Brain microvascular endothelial cell (primary cell): ENCODE measurements around the gene ADCY5.

Experiments used
- DNase-seq: peaks from one replicate; pipeline ENCODE4 v3.0.0-alpha.2; 2020
- H3K27ac ChIP-seq: fragments of 250-450 bp; sonication (Bioruptor Pico); 2 replicates; pipeline ENCODE4 v1.5.1; 2020; ENCODE audit warnings: mild to moderate bottlenecking, moderate library complexity
- H3K27me3 ChIP-seq: fragments of 250-450 bp; sonication (Bioruptor Pico); replicated peaks from 2 replicates; pipeline ENCODE4 v1.5.1; 2020; ENCODE audit warnings: mild to moderate bottlenecking
- H3K36me3 ChIP-seq: fragments of 250-450 bp; sonication (Bioruptor Pico); replicated peaks from 2 replicates; pipeline ENCODE4 v1.5.1; 2020; ENCODE audit warnings: mild to moderate bottlenecking
- H3K4me3 ChIP-seq: 2 replicates; pipeline ENCODE4 v1.5.1; 2011; ENCODE audit warnings: low read depth, mild to moderate bottlenecking, control low read depth, low read length, moderate library complexity
- in situ Hi-C: cut with HindIII; loops from 2 replicates; pipeline ENCODE4 v1.10.0; 2017; ENCODE audit warnings: low sequenced_read_pairs, low pct_ligation_motif_present
- TF ChIP-seq, protein P1 (sequence below): IDR thresholded peaks from 2 replicates; pipeline ENCODE4 v1.5.1; 2011; ENCODE audit warnings: low read depth, mild to moderate bottlenecking, moderate library complexity, low read length, control low read depth, inconsistent platforms; ENCODE audit errors: missing control alignments

Gene ADCY5

DNA sequence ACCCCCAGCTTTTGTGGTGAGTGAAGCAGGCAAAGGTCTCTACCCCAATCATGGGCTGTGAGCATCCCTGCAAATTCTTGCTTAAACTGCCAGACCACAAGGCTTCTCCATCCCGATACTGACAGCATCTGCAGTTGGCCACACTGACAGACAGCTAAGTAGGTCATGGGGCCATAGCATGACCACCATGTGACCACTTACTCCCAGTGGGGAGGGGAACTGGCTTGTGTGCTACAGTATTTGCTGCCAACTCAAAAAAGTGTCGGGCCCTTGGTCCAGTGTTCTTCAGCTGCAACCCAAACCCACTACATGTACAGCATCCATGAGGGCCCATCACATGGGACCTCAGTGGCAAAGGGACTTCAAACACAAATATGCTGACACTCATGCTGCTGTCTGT lies 143.7 kb downstream of the ADCY5 start:
- DNase-seq: no peak
- Histone ChIP-seq H3K27me3 (no peaks in the 10 kb centered on the region), H3K36me3 (no peaks in the 10 kb centered on the region), H3K4me3 (no peak overlapping the region), H3K27ac (no peak overlapping the region)
- TF ChIP-seq, protein P1, sequence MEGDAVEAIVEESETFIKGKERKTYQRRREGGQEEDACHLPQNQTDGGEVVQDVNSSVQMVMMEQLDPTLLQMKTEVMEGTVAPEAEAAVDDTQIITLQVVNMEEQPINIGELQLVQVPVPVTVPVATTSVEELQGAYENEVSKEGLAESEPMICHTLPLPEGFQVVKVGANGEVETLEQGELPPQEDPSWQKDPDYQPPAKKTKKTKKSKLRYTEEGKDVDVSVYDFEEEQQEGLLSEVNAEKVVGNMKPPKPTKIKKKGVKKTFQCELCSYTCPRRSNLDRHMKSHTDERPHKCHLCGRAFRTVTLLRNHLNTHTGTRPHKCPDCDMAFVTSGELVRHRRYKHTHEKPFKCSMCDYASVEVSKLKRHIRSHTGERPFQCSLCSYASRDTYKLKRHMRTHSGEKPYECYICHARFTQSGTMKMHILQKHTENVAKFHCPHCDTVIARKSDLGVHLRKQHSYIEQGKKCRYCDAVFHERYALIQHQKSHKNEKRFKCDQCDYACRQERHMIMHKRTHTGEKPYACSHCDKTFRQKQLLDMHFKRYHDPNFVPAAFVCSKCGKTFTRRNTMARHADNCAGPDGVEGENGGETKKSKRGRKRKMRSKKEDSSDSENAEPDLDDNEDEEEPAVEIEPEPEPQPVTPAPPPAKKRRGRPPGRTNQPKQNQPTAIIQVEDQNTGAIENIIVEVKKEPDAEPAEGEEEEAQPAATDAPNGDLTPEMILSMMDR: no peak
- in situ Hi-C loops: no loop called here

DNA sequence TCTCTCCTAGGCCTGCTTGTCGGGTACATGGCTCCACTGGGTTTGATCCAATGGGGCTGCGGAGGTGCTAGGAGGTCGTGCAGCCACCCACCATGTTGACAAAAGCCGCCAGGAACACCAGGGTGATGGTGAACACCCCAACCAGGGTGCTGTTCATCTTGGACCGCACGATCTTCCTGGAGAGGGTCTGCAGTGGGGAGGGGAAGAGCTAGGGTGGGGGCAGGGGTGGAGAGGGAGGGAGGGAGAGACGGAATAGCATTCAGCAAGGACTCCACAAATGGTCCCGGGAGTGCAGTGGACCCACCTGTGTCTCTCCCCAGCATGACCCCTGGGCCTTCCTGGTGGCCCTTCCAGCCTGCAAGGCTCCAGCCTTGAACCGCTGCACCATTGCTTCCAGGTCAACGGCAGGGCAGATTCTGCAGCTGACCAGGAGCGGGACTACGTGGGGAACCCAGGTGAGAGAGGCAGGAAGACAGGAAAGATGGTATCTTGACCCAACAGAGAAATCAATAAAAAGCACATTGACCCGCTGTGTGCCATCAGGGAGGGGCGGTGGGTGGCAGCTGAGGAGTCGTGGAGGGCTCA lies 144.8 kb downstream of the ADCY5 start:
- H3K27me3 ChIP-seq: no peaks in the 10 kb centered on the region

GRCh38 chr3:123302961-123303360 lies 145.9 kb downstream of the ADCY5 start:
- Histone ChIP-seq H3K27me3 (no peaks in the 10 kb centered on the region), H3K27ac (no peak overlapping the region), H3K4me3 (no peak overlapping the region), H3K36me3 (no peaks in the 10 kb centered on the region)
- no peak for DNase-seq
- TF ChIP-seq, protein P1: no peak
- in situ Hi-C loops: no loop called here

More for the DNA sequence above, 144.8 kb downstream of the ADCY5 start:
- no peak overlapping the region for H3K4me3 ChIP-seq
- in situ Hi-C loops: no loop called here
- no peak overlapping the region for H3K27ac ChIP-seq
- no peaks in the 10 kb centered on the region for H3K36me3 ChIP-seq
- no peak for DNase-seq
- TF ChIP-seq, protein P1: no peak

- H3K27me3 ChIP-seq: no peaks in the 10 kb centered on the region
- in situ Hi-C loops: no loop called here
- H3K27ac ChIP-seq: no peak overlapping the region
- TF ChIP-seq, protein P1: no peak
- H3K36me3 ChIP-seq: no peaks in the 10 kb centered on the region
- DNase-seq: no peak
- H3K4me3 ChIP-seq: no peak overlapping the region
Measured at GRCh38 chr3:123301331-123302184, 147.3 kb downstream of the ADCY5 start.

GRCh38 chr3:123300583-123300982 lies 148.3 kb downstream of the ADCY5 start:
- DNase-seq: no peak
- TF ChIP-seq, protein P1: peak; percentile 7
- H3K4me3 ChIP-seq: no peak overlapping the region
- no peak overlapping the region for H3K27ac ChIP-seq
- no peaks in the 10 kb centered on the region for H3K27me3 ChIP-seq
- H3K36me3 ChIP-seq: no peaks in the 10 kb centered on the region
- in situ Hi-C loops: no loop called here
